A673 (cell line): ENCODE measurements around the gene TENT5C. TPM values are rescaled to one million over a fixed set of nuclear protein-coding genes. Genes with fewer than 3 reads are reported as not detected.

Experiments
- BruUV-seq: library from RNA; stranded (reverse); fragments of 400-500 nt; replicated peaks from 2 replicates; lab custom pipeline; 2021; lab: Mats Ljungman, UMichigan
- CTCF ChIA-PET: fragments of 300-600 bp; sonication (Branson Sonifier 250); formaldehyde crosslinking; loops from one replicate; lab custom pipeline; 2022; ENCODE audit warnings: antibody characterized with exemption; lab: Charles Lee
- POLR2A ChIA-PET: fragments of 300-600 bp; sonication (Branson Sonifier 250); formaldehyde crosslinking; loops from one replicate; lab custom pipeline; 2022; ENCODE audit warnings: antibody characterized with exemption; ENCODE audit not compliant: low non-redundant PET; lab: Charles Lee
- DNase-seq: peaks from one replicate; pipeline ENCODE4 v3.0.0-alpha.2; 2015; ENCODE audit warnings: low spot score
- H3K27ac ChIP-seq: fragments of 200-600 bp; sonication (generic); 2 replicates; pipeline ENCODE4 v1.5.1; 2016; ENCODE audit warnings: mixed run types, low read depth, mild to moderate bottlenecking, mixed read lengths, antibody characterized with exemption, low read length; ENCODE audit not compliant: poor library complexity, severe bottlenecking
- H3K27me3 ChIP-seq: fragments of 200-600 bp; sonication (generic); replicated peaks from 2 replicates; pipeline ENCODE4 v1.6.1; 2017; ENCODE audit warnings: mixed run types, low read depth, mild to moderate bottlenecking, mixed read lengths, antibody characterized with exemption, low read length; ENCODE audit not compliant: insufficient read depth, poor library complexity
- H3K36me3 ChIP-seq: fragments of 200-600 bp; sonication (generic); 2 replicates; pipeline ENCODE4 v1.6.1; 2016; ENCODE audit warnings: mixed run types, mild to moderate bottlenecking, mixed read lengths, antibody characterized with exemption, low read length; ENCODE audit not compliant: insufficient read depth, poor library complexity, severe bottlenecking
- H3K4me1 ChIP-seq: fragments of 200-600 bp; sonication (generic); 2 replicates; pipeline ENCODE4 v1.6.1; 2017; ENCODE audit warnings: mixed run types, mild to moderate bottlenecking, mixed read lengths, antibody characterized with exemption, low read length; ENCODE audit not compliant: insufficient read depth, poor library complexity, severe bottlenecking
- H3K4me3 ChIP-seq: fragments of 200-600 bp; sonication (generic); 2 replicates; pipeline ENCODE4 v1.5.1; 2016; ENCODE audit warnings: low read depth, mixed run types, mild to moderate bottlenecking, mixed read lengths, low read length; ENCODE audit not compliant: poor library complexity, severe bottlenecking
- H3K9me3 ChIP-seq: fragments of 200-600 bp; sonication (generic); 2 replicates; pipeline ENCODE4 v1.6.1; 2016; ENCODE audit warnings: mixed run types, low read depth, mild to moderate bottlenecking, mixed read lengths, antibody characterized with exemption, low read length; ENCODE audit not compliant: poor library complexity, severe bottlenecking
- EZH2 ChIP-seq: fragments of 200-600 bp; sonication (generic); IDR thresholded peaks from 2 replicates; pipeline ENCODE4 v1.6.1; 2017; ENCODE audit warnings: borderline replicate concordance, low read depth, mild to moderate bottlenecking, mixed read lengths, antibody characterized with exemption, low read length; ENCODE audit not compliant: poor library complexity, severe bottlenecking
- intact Hi-C: fragments of 100-400 bp; cut with micrococcal nuclease; formaldehyde crosslinking; loops from one replicate; pipeline ENCODE4 v1.10.0; 2022; ENCODE audit not compliant: unreplicated experiment
- total RNA-seq: library from RNA; stranded (reverse); gene quantifications from 2 replicates; pipeline ENCODE4 v1.2.3, GENCODE V29; 2021
- TF ChIP-seq, protein P1 (sequence below): fragments of 300-800, 200-600 bp; sonication (generic); conservative IDR thresholded peaks from 2 replicates; pipeline ENCODE4 v1.5.1; 2017; ENCODE audit warnings: low read depth, mild to moderate bottlenecking, antibody characterized with exemption, low read length, moderate library complexity, mixed read lengths

Gene TENT5C
- total RNA-seq, 1 experiment from 2014 or later = 1.1 TPM

DNA sequence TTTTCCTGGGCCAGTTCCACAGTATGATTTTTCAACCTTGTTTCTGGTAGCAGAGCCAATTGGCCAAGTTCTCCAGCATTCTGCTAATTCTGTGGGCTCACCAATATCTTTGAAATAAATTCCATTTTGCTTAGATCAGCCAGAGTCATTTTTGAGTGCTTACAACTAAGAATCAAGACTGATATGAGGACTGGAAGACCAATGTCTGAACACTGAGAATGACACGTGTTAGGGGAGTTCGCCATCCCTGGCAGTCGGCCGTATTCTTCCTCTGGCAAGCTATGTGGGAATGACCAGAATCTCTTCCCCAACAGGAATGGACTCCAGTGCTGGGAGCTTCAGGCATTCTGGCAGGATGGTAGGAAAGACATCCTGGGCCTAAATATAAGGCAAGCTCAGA, 4.9 kb upstream of the TENT5C start:
- ChIA-PET POLR2A (no interaction called here), CTCF (no interaction called here)
- no peak for TF ChIP-seq EZH2
- TF ChIP-seq, protein P1, sequence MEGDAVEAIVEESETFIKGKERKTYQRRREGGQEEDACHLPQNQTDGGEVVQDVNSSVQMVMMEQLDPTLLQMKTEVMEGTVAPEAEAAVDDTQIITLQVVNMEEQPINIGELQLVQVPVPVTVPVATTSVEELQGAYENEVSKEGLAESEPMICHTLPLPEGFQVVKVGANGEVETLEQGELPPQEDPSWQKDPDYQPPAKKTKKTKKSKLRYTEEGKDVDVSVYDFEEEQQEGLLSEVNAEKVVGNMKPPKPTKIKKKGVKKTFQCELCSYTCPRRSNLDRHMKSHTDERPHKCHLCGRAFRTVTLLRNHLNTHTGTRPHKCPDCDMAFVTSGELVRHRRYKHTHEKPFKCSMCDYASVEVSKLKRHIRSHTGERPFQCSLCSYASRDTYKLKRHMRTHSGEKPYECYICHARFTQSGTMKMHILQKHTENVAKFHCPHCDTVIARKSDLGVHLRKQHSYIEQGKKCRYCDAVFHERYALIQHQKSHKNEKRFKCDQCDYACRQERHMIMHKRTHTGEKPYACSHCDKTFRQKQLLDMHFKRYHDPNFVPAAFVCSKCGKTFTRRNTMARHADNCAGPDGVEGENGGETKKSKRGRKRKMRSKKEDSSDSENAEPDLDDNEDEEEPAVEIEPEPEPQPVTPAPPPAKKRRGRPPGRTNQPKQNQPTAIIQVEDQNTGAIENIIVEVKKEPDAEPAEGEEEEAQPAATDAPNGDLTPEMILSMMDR = no peak
- no peak overlapping the region for H3K4me3 ChIP-seq
- H3K9me3 ChIP-seq = no peaks in the 10 kb centered on the region
- BruUV-seq = no TSS peak
- no peaks in the 10 kb centered on the region for H3K4me1 ChIP-seq
- no peak for DNase-seq
- H3K36me3 ChIP-seq = no peaks in the 10 kb centered on the region
- no peak overlapping the region for H3K27ac ChIP-seq
- intact Hi-C loops = no loop called here
- H3K27me3 ChIP-seq = no peaks in the 10 kb centered on the region

DNA sequence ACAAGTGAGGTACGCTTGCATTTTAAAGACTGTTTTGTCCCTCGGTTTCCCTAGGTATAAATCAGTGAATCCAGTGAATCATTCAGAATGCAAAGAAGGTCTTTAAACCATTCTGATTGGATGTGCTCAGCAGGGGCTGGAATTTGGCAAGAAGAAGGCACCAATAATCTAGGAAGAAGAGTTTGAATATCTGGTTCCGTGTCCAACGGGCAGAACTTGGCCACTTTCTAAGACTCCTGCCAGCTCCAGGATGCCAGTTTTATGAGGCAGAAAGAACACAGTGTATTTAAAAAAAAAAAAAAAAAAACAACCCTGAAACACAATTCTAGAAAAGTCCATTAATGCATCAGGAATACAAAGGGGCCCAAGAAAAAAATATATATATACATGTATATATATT, 3.0 kb upstream of the TENT5C start:
- intact Hi-C loops = no loop called here
- Histone ChIP-seq H3K9me3 (no peaks in the 10 kb centered on the region), H3K36me3 (no peaks in the 10 kb centered on the region), H3K4me1 (peaks cover 12% of the 10 kb centered on the region), H3K4me3 (no peak overlapping the region), H3K27ac (no peak overlapping the region), H3K27me3 (no peaks in the 10 kb centered on the region)
- no TSS peak for BruUV-seq
- POLR2A ChIA-PET = interaction anchor here (0.6 kb wide), 1 partner anchor 396 kb away, joined by 9 read pairs; no protein-coding TSS in a partner anchor
- no peak for TF ChIP-seq EZH2
- TF ChIP-seq, protein P1 = no peak
- DNase-seq = no peak
- CTCF ChIA-PET = no interaction called here

DNA sequence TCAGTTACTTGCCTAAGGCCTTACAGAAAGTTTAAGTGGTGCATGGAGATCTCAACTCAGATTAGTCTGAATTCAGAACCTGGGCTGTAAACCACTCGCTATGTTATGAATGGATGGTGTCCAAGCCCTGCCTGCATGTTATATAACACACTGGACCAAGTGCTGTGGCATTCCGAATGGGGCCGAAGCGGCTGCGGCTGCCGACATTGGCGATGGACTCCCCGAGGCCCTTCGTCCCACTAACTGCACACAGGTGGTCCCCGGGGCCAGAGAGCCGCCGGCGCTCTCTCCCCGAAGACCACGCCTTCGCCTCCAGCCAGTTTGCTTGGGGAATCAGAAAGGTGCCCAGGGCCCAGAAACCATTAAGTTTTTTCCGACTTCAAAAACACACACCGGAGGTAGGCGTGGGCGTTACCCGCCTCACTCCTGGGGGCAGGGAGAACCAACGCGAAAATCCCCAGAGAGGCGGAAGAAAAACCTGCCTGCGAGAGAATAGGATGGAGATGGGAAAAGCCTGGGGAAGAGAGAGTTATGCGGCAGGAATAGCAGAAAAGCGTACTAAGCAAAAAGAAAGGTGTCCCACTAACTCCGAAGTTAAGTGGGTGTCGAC, 579 bp upstream of the TENT5C start:
- CTCF ChIA-PET = no interaction called here
- no TSS peak for BruUV-seq
- TF ChIP-seq, protein P1 = no peak
- Histone ChIP-seq H3K4me1 (peaks cover 13% of the 10 kb centered on the region), H3K27ac (peak overlapping the region; percentile 27), H3K9me3 (no peaks in the 10 kb centered on the region), H3K27me3 (no peaks in the 10 kb centered on the region), H3K36me3 (no peaks in the 10 kb centered on the region), H3K4me3 (peak overlapping the region; percentile 53)
- POLR2A ChIA-PET = no interaction called here
- no peak for DNase-seq
- intact Hi-C loops = no loop called here
